H1 (cell line): ENCODE data around the gene OR3A2. TPM values are rescaled to one million over a fixed set of nuclear protein-coding genes. Genes with fewer than 3 reads are reported as not detected.

ENCODE experiments used
- CTCF ChIA-PET: fragments of 300-600 bp; sonication (Branson Sonifier 250); formaldehyde crosslinking; loops from one replicate; lab custom pipeline; 2021; ENCODE audit not compliant: partially characterized antibody; lab: Charles Lee
- POLR2A ChIA-PET: fragments of 300-600 bp; sonication (Branson Sonifier 250); formaldehyde crosslinking; loops from one replicate; lab custom pipeline; 2021; ENCODE audit warnings: inconsistent platforms; ENCODE audit not compliant: partially characterized antibody; lab: Charles Lee
- DNase-seq, 2 experiments: peaks; one replicate each; pipeline versions ENCODE4 v3.0.0 to v3.0.0-alpha.2; 2010 to 2022; ENCODE audit warnings: low spot score in 2 of 2, low read depth in 1 of 2, mixed read lengths in 1 of 2
- FAIRE-seq: peaks from 2 replicates; lab custom pipeline; 2011; peaks lifted over from hg19 to GRCh38; lab: Jason Lieb, UNC
- H2AFZ ChIP-seq: 2 replicates; pipeline ENCODE4 v1.8.1; 2012; ENCODE audit warnings: low read length, inconsistent platforms
- H2AK5ac ChIP-seq: 2 replicates; pipeline ENCODE4 v1.6.1; 2013; ENCODE audit warnings: low read depth, low read length
- H2BK120ac ChIP-seq: replicated peaks from 2 replicates; pipeline ENCODE3; 2013; ENCODE audit warnings: low read depth, low read length, inconsistent platforms
- H2BK12ac ChIP-seq: 2 replicates; pipeline ENCODE4 v1.6.1; 2013; ENCODE audit warnings: low read depth, low read length
- H2BK15ac ChIP-seq: 2 replicates; pipeline ENCODE4 v1.6.1; 2013; ENCODE audit warnings: low read length
- H2BK20ac ChIP-seq: 2 replicates; pipeline ENCODE4 v1.6.1; 2013; ENCODE audit warnings: low read length
- H2BK5ac ChIP-seq: 2 replicates; pipeline ENCODE4 v1.6.1; 2013; ENCODE audit warnings: low read depth, low read length
- H3K14ac ChIP-seq: 2 replicates; pipeline ENCODE4 v1.6.1; 2013; ENCODE audit warnings: inconsistent platforms; ENCODE audit not compliant: insufficient read length
- H3K18ac ChIP-seq: 2 replicates; pipeline ENCODE4 v1.6.1; 2013; ENCODE audit warnings: low read length; ENCODE audit errors: extremely low read depth
- H3K23ac ChIP-seq: 2 replicates; pipeline ENCODE4 v1.6.1; 2013; ENCODE audit warnings: inconsistent platforms; ENCODE audit not compliant: insufficient read length
- H3K23me2 ChIP-seq: 2 replicates; pipeline ENCODE4 v1.6.1; 2013; ENCODE audit warnings: low read depth, low read length
- H3K27ac ChIP-seq: 2 replicates; pipeline ENCODE4 v1.6.1; 2011; ENCODE audit warnings: low read depth, low read length, inconsistent platforms
- H3K27me3 ChIP-seq, 4 experiments: replicated peaks in 1 of 4; 1 replicate in 1 of 4; 2 replicates in 3 of 4; pipeline versions ENCODE4 v1.6.1 to v1.8.1; 2011 to 2013; ENCODE audit warnings: low read length in 3 of 4, mild to moderate bottlenecking in 3 of 4, inconsistent platforms in 2 of 4, mixed read lengths in 2 of 4, moderate library complexity in 1 of 4; ENCODE audit not compliant: control insufficient read depth in 3 of 4, insufficient read depth in 3 of 4; ENCODE audit errors: extremely low read depth in 1 of 4
- H3K36me3 ChIP-seq, 4 experiments: 2 replicates each; pipeline versions ENCODE4 v1.6.1 to v1.8.1; 2011 to 2013; ENCODE audit warnings: mild to moderate bottlenecking in 4 of 4, low read length in 3 of 4, moderate library complexity in 2 of 4, control low read depth in 1 of 4, inconsistent platforms in 1 of 4; ENCODE audit not compliant: insufficient read depth in 4 of 4, control insufficient read depth in 2 of 4
- H3K4ac ChIP-seq: replicated peaks from 2 replicates; pipeline ENCODE3; 2013; ENCODE audit warnings: low read length, low read depth, mixed read lengths, inconsistent platforms; ENCODE audit not compliant: insufficient read length
- H3K4me1 ChIP-seq, 4 experiments: replicated peaks in 1 of 4; 1 replicate in 1 of 4; 2 replicates in 3 of 4; pipeline versions ENCODE4 v1.6.1 to v1.8.1; 2011 to 2013; ENCODE audit warnings: low read length in 3 of 4, inconsistent platforms in 2 of 4, mixed read lengths in 1 of 4; ENCODE audit not compliant: insufficient read depth in 4 of 4, control insufficient read depth in 3 of 4
- H3K4me2 ChIP-seq, 2 experiments: 2 replicates each; pipeline versions ENCODE4 v1.6.1 to v1.8.1; 2011 to 2013; ENCODE audit warnings: low read depth in 2 of 2, low read length in 2 of 2, control low read depth in 1 of 2, inconsistent platforms in 1 of 2, mild to moderate bottlenecking in 1 of 2; ENCODE audit not compliant: insufficient read depth in 1 of 2
- H3K4me3 ChIP-seq, 4 experiments: fragments of 200-600, 300-600 bp in 1 of 4; sonication (generic), shearing (Covaris generic), sonication (Bioruptor Twin) in 1 of 4; 2 replicates each; pipeline versions ENCODE4 v1.5.1 to v1.8.1; 2011 to 2016; ENCODE audit warnings: low read length in 4 of 4, low read depth in 3 of 4, control low read depth in 2 of 4, inconsistent platforms in 2 of 4, mild to moderate bottlenecking in 2 of 4, mixed read lengths in 1 of 4, moderate library complexity in 1 of 4; ENCODE audit not compliant: insufficient read depth in 2 of 4; ENCODE audit errors: extremely low read depth in 1 of 4
- H3K56ac ChIP-seq: replicated peaks from 2 replicates; pipeline ENCODE3; 2013; ENCODE audit warnings: low read depth, mild to moderate bottlenecking, mixed read lengths, low read length, inconsistent platforms; ENCODE audit not compliant: insufficient read length
- H3K79me1 ChIP-seq: 2 replicates; pipeline ENCODE4 v1.6.1; 2013; ENCODE audit warnings: low read depth, low read length, control low read depth
- H3K79me2 ChIP-seq, 2 experiments: 2 replicates each; pipeline versions ENCODE4 v1.6.1 to v1.8.1; 2012 to 2013; ENCODE audit warnings: low read length in 2 of 2, mild to moderate bottlenecking in 2 of 2, inconsistent platforms in 1 of 2; ENCODE audit not compliant: insufficient read depth in 2 of 2, control insufficient read depth in 1 of 2
- H3K9ac ChIP-seq, 4 experiments: replicated peaks in 1 of 4; 1 replicate in 1 of 4; 2 replicates in 3 of 4; pipeline versions ENCODE4 v1.6.1 to v1.8.1; 2011 to 2013; ENCODE audit warnings: low read depth in 3 of 4, low read length in 3 of 4, control low read depth in 2 of 4, mild to moderate bottlenecking in 2 of 4, moderate library complexity in 2 of 4, inconsistent platforms in 1 of 4; ENCODE audit errors: extremely low read depth in 1 of 4
- H3K9me3 ChIP-seq, 2 experiments: 2 replicates each; pipeline versions ENCODE4 v1.6.1 to v1.8.1; 2012 to 2013; ENCODE audit warnings: mild to moderate bottlenecking in 2 of 2, moderate library complexity in 2 of 2, control low read depth in 1 of 2, inconsistent platforms in 1 of 2, low read depth in 1 of 2, low read length in 1 of 2, mixed read lengths in 1 of 2; ENCODE audit not compliant: insufficient read depth in 2 of 2
- H4K20me1 ChIP-seq, 2 experiments: replicated peaks in 1 of 2; 2 replicates each; pipeline versions ENCODE3 to v1.8.1; 2011 to 2013; ENCODE audit warnings: inconsistent platforms in 2 of 2, low read length in 2 of 2, mild to moderate bottlenecking in 1 of 2; ENCODE audit not compliant: insufficient read depth in 2 of 2, control insufficient read depth in 1 of 2
- H4K5ac ChIP-seq: 2 replicates; pipeline ENCODE4 v1.6.1; 2013; ENCODE audit warnings: low read length, low read depth, mixed read lengths, inconsistent platforms; ENCODE audit not compliant: insufficient read length
- H4K8ac ChIP-seq: 2 replicates; pipeline ENCODE4 v1.8.0; 2013; ENCODE audit warnings: mild to moderate bottlenecking, moderate library complexity, low read length, inconsistent platforms; ENCODE audit not compliant: insufficient read depth; ENCODE audit errors: extremely low read depth
- H4K91ac ChIP-seq: replicated peaks from 2 replicates; pipeline ENCODE3; 2013; ENCODE audit warnings: low read length, mixed read lengths, inconsistent platforms; ENCODE audit not compliant: insufficient read length
- CBX5 ChIP-seq: fragments of 300-800, 300-1000 bp; sonication (generic); IDR thresholded peaks from 2 replicates; pipeline ENCODE4 v1.7.1; 2016; ENCODE audit warnings: antibody characterized with exemption, low read length, low read depth
- CBX8 ChIP-seq: fragments of 300-800, 300-1000 bp; sonication (generic); IDR thresholded peaks from 2 replicates; pipeline ENCODE4 v1.7.1; 2016; ENCODE audit warnings: low read depth, low read length, borderline replicate concordance
- CREB1 ChIP-seq: IDR thresholded peaks from 2 replicates; pipeline ENCODE4 v1.6.1; 2012; ENCODE audit warnings: inconsistent platforms
- FOSL1 ChIP-seq: IDR thresholded peaks from 2 replicates; pipeline ENCODE4 v1.6.1; 2011; ENCODE audit warnings: mild to moderate bottlenecking, low read depth, low read length, moderate library complexity; ENCODE audit not compliant: insufficient read depth
- JUN ChIP-seq: IDR thresholded peaks from 2 replicates; pipeline ENCODE4 v1.6.1; 2011; ENCODE audit warnings: low read depth, mild to moderate bottlenecking, improper control_type of control experiment, low read length
- NRF1 ChIP-seq: IDR thresholded peaks from 2 replicates; pipeline ENCODE4 v1.6.1; 2011; ENCODE audit warnings: mild to moderate bottlenecking, low read depth, low read length, improper control_type of control experiment
- PHF8 ChIP-seq: fragments of 200-600 bp; sonication (generic); conservative IDR thresholded peaks from 2 replicates; pipeline ENCODE4 v1.7.1; 2012; ENCODE audit warnings: low read depth, mild to moderate bottlenecking, inconsistent platforms, low read length, moderate library complexity
- SP1 ChIP-seq: IDR thresholded peaks from 2 replicates; pipeline ENCODE4 v1.6.1; 2011; ENCODE audit warnings: low read depth, low read length
- SP4 ChIP-seq: IDR thresholded peaks from 2 replicates; pipeline ENCODE4 v1.6.1; 2012; ENCODE audit warnings: low read length, inconsistent platforms
- TAF1 ChIP-seq: IDR thresholded peaks from 2 replicates; pipeline ENCODE4 v1.6.1; 2011; ENCODE audit warnings: mild to moderate bottlenecking, low read depth, low read length
- TBP ChIP-seq: IDR thresholded peaks from 2 replicates; pipeline ENCODE4 v1.6.1; 2011; ENCODE audit warnings: low read depth, low read length, improper control_type of control experiment
- TCF12 ChIP-seq: IDR thresholded peaks from 2 replicates; pipeline ENCODE4 v1.6.1; 2011; ENCODE audit warnings: low read depth, mild to moderate bottlenecking, low read length
- USF2 ChIP-seq: IDR thresholded peaks from 2 replicates; pipeline ENCODE4 v1.6.1; 2011; ENCODE audit warnings: low read length, improper control_type of control experiment
- WGBS, 2 experiments: shearing (Covaris generic) in 1 of 2; methylation state at CpG; one replicate each; pipeline versions ENCODE4 v1.1.6 to v1.1.7; 2013 to 2015; ENCODE audit warnings: low lambda C conversion rate in 2 of 2, mixed read lengths in 2 of 2, inconsistent platforms in 1 of 2, low coverage in 1 of 2, missing lambda C conversion rate in 1 of 2; ENCODE audit not compliant: insufficient replicate concordance in 2 of 2, insufficient coverage in 1 of 2, insufficient read length in 1 of 2; ENCODE audit errors: extremely low coverage in 1 of 2, missing lambda C conversion rate in 1 of 2; 5-methylcytosine and 5-hydroxymethylcytosine counted together
- polyA plus RNA-seq, 7 experiments: library from polyadenylated mRNA; depleted of rRNA in 3 of 7; stranded (reverse) in 5 of 7; unstranded in 2 of 7; fragments of >200 nt in 5 of 7; fragments of 200-250 nt in 2 of 7; gene quantifications; 1 replicate in 5 of 7; 2 replicates in 1 of 7; 4 replicates in 1 of 7; pipeline versions ENCODE4 v1.2.1 to v1.2.3, GENCODE V29; 2011 to 2013; ENCODE audit warnings: missing spikeins in 2 of 7, mixed read lengths in 2 of 7
- total RNA-seq: library from RNA; stranded (reverse); fragmentation: NEBNext Ultra II Directional; extraction: Animal tissue kit (Norgen Biotek cat#: 25700); gene quantifications from 2 replicates; pipeline ENCODE4 v1.2.1, GENCODE V29; 2021

OR3A2 gene
- total and polyA plus RNA-seq, 2 of the 8 experiments (the other 6 are each of a cell fraction or from before 2014, with no cell fraction given), result not detected

GRCh38 chr17:3316836-3317235 is 69.3 kb downstream of the OR3A2 start:
- Histone ChIP-seq H3K27me3 (no peaks in the 10 kb centered on the region), H3K4me1 (no peaks in the 10 kb centered on the region), H4K5ac (no peak overlapping the region), H4K91ac (no peak overlapping the region), H2BK20ac (no peak overlapping the region), H3K4me3 (no peak overlapping the region), H2BK5ac (no peak overlapping the region), H3K9me3 (peaks cover 17 to 32% of the 10 kb centered on the region in 2 experiments; a peak in 3 of 4 replicates), H2AFZ (no peak overlapping the region), H3K79me1 (no peaks in the 10 kb centered on the region), H3K36me3 (no peaks in the 10 kb centered on the region), H3K23ac (no peak overlapping the region), H2BK15ac (no peak overlapping the region), H3K27ac (no peak overlapping the region), H2BK12ac (no peak overlapping the region), H3K4me2 (no peak overlapping the region), H2AK5ac (no peak overlapping the region), H4K20me1 (no peaks in the 10 kb centered on the region), H3K23me2 (no peaks in the 10 kb centered on the region), H2BK120ac (no peak overlapping the region), H3K14ac (no peak overlapping the region), H4K8ac (no peak overlapping the region), H3K4ac (no peak overlapping the region), H3K79me2 (no peaks in the 10 kb centered on the region), H3K56ac (no peak overlapping the region), H3K9ac (no peak overlapping the region), H3K18ac (no peak overlapping the region)
- POLR2A ChIA-PET, result no interaction called here
- CTCF ChIA-PET, result no interaction called here
- 71% methylated on average over 3 of the region's 3 CpGs; no CpG with 5 or more reads in 1 of the 2 experiments for WGBS, 2 experiments
- no peak for FAIRE-seq
- DNase-seq, result no peak
- no peak for TF ChIP-seq SP1
- no peak for TF ChIP-seq FOSL1
- TF ChIP-seq TAF1, result no peak
- no peak for TF ChIP-seq CREB1
- TF ChIP-seq TCF12, result no peak
- no peak for TF ChIP-seq SP4
- no peak for TF ChIP-seq TBP
- no peak for TF ChIP-seq JUN
- no peak for TF ChIP-seq USF2
- no peak for TF ChIP-seq PHF8
- TF ChIP-seq CBX5, result no peak
- no peak for TF ChIP-seq CBX8
- TF ChIP-seq NRF1, result no peak
